GM21515 (cell line): ENCODE measurements around the gene ATF4.
"Not testable (repeated sequence)": the region's sequence is repeated elsewhere in the genome, so short reads cannot be mapped to it uniquely, and the experiment has no call there.

Experiments
- ATAC-seq: cut with Tn5 transposase; IDR thresholded peaks from one replicate; pipeline ENCODE4 v1.9.1; 2021; ENCODE audit not compliant: unreplicated experiment

Gene ATF4

GRCh38 chr22:39489094-39490068 lies 31.0 kb upstream of the ATF4 start:
- ATAC-seq, result no peak

- ATAC-seq, result no peak
These were observed 30.1 kb upstream of the ATF4 start for GRCh38 chr22:39490135-39490798.

DNA sequence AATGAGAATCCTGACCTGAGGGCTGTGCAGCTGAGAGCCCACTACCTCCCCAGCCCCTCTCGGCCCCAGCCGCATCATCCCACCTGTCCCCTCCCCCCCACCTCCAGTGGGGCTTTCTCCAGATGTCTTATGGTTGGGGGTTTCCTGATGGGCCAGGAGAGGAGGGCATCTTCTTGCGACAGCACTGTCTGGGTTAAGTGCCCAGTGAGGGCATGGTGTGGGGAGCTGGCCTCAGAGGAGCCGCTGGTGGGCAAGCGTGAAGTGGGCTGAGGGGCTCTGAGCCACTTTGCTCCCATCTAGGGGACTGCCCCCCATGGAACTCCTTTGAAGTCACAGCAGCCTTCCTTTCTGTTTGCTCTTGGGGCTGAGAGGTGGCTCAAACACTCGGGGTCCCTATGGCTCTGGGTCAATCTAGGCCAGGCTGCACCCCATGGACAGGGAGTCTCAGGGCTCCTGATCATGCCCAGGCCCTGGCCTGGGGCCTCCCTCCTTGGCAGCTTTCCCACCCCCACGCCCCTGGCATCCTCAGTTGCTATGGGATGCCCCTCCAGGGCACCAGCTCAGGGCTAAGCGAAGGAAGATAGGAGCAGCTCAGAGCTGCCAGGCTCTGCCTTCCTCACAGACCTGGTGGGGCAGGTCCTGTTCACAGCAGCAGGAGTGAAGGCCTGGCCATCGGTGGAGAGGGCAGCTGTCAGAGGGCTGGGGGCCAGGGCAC lies 29.2 kb upstream of the ATF4 start:
- no peak for ATAC-seq

DNA sequence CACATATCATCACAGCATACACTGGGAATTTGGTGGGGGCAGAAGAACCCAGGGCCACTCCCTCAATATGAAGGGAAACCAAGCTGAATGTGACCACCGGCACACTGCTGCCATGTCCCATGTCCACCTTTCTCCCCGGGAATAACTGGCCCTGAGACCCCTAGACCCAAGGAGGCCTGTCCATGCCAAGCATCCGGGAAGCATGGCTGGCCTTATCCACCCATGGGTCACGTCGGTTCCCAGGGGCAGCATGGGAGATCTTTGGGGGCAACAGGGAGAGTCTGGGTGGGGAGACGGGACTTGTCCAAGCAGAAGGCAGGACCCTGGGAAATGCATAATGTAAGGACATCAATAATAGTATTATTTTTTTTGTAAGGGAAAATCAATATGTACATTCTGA lies 28.7 kb upstream of the ATF4 start:
- no peak for ATAC-seq

DNA sequence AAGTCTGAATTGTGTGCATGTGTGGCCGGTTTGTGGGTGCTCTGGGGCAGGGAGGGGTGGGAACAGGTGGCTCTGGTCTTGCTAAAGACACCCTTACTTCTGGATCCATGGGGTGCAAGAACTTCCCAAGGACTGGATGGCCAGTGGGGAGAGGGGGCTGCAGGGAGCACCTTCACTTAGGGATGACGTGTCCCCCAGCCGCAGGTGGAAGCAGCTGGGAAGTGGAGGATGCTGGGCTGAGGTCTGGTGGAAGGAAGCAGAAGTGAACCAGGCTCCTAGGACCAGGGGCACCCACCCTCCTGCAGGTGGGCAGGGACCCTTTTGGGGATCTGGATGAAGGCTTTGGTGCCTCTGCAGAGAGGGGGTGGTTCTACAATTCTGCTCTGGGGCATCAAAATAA lies 28.2 kb upstream of the ATF4 start:
- ATAC-seq, result no peak

GRCh38 chr22:39493759-39494158 lies 26.6 kb upstream of the ATF4 start:
- no peak for ATAC-seq

DNA sequence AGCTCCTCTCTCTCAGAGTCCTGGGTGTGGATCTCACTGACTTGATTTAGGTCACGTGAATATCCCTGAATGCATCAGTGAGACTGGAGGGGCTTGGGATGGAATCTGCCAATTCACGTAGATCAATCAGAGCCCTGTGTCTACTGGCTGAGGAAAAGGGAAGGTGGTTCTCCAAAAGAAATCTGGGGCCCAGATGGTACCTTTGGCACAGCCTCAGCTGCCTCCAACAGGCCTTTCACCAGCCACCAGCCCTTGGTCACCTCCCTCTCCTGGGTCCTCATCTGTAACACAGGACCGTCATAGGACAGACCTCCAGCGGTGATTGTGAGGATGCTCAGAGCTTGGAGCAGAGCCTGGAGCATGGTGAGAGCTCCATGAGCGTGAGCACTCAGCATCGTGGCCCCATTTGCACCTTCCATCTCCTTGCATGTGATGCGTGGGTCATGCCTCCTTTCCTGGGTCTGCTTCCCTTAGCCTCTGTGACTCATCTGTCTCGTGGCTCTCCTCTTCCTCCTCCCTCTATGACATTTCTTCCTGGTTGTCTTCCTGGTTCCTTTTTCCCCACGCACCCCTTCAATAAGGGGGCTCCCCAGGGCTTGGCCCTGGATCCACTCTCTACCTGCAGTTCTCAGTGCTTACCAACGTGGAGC lies 25.8 kb upstream of the ATF4 start:
- ATAC-seq, result no peak

DNA sequence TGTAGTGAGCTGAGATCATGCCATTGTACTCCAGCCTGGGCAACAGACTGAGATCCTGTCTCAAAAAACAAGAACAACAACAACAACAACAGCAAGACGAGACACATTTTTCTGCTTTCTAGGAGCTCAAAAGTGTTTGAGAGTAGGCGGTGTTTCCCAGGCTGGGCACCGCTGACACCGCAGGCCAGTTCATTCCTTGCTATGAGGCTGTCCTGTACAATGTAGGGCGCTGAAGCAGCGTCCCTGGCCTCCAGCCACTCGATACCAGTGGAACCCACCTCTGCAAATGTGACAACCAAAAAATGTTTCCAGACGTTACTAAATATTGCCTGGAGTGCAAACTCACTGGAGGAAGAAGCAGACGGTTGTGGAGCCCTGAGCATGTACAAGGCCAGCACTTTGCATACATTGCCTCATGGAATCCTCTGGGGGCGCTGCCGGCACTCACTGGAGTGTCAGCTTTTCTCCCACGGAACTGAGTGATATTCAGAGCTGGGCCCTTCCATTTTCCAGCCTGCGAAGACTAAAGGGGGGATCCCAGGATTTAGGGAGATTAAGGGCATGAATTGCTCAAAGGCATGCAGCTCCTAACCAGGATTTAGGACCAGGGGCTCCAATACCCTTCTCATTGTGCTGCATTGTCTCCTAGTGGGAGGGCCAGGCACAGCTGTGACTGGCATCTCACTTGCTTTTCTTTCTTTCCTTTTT lies 24.1 kb upstream of the ATF4 start:
- no peak for ATAC-seq

GRCh38 chr22:39497429-39497828 lies 22.9 kb upstream of the ATF4 start:
- ATAC-seq, result no peak

- no peak for ATAC-seq
These were observed 22.0 kb upstream of the ATF4 start for GRCh38 chr22:39498368-39498767.

GRCh38 chr22:39498802-39499201 lies 21.6 kb upstream of the ATF4 start:
- no peak for ATAC-seq

DNA sequence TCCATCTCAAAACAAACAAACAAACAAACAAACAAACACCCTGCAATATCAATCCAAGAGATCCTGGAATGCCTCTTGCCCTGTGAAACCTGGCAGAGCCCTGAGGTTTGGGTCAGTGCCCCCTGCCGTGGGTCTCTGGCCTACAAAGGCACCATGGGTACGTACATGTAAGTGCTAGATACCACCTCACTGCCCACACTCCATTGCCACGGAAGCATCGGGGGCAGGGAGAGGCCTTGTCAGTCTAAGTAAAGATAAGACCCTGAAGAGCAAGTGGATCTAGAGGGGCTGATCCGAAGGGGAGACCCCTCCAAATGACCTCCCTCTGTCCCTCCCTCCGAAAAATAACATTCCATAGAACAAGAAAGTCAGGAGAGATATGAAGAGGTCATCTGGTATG lies 20.3 kb upstream of the ATF4 start:
- no peak for ATAC-seq

DNA sequence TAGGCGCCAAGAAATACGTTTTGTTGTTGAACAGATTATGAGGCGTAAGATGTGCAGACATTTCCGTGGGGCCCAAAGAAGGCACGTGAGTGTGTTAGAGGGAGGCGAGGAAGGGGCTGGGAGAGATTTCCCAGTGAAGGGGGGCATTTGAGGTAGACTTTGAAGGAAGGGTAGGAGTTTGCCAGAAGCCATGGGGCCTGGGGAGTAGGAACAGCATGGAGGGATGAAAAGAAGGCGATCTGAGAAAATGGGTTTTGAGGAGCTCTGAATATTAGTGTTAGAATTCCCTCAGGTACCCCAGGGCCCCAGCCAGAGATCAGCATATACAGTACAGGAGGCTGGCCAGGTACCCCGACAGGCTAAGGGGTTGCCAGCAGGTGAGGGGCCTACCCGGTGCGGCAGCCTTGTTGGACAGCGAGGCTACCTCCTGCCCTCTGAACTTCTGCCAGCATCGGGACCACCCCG lies 18.7 kb upstream of the ATF4 start:
- no peak for ATAC-seq

DNA sequence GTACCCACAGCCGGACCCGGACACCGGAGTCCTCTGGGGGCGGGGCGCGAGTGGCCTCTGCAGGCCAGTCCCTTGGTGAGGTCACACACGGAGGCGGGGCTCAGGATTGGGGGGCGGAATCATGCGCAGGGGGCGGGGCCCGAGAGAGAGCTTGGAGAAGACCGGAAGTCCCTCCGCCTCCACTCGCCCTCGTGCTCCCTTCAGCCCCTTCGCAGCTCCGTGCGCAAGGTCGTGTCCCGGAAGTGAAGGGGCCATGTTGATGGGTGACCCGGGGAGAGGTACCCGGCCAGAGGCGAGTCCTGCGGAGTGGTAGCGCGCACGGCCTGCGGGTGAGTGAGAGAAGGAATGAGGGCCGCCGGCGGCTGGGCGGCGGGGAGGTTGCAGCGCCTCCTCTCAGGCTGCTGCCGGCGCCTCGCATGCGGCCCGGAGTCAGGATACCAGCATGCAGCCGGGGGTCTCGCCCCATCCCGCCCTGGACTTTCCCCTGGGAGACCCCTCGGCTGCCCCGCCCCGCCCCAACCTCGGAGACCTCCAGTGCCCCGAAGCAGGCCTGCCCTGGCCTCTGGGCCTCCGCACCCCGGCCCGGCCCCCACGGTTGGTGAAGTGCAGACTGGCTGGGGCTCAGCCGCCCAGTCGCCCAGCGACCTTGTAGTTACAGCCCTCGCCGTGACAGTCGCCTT lies 18.1 kb upstream of the ATF4 start, which contains the start of gene MIEF1:
Gene MIEF1 (plus strand): TSS at position 182 of the 680 bp plus-strand sequence. CDS start 9,005 bp downstream, outside the sequence.
- peak; percentile 78 for ATAC-seq

- no peak for ATAC-seq
These were observed 17.5 kb upstream of the ATF4 start for GRCh38 chr22:39502789-39503409.

DNA sequence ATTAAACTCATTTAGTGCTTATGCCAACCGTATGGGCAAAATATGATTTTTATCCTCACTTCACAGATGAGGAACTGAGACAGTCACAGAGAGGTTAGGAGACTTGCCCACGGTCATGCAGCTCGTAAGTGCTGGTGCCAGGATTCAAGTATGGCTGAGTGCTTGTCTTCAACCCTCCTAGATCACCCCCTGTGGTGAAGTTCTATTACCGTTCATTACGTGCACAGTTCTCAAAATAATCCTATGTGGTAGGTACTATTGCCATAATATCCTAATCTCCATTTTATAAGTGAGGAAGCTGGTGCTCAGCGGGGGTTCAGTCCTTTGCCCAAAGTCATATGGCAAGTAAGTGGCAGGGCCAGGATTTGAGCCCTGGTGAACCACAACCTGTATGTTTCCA lies 16.7 kb upstream of the ATF4 start:
- ATAC-seq, result no peak

GRCh38 chr22:39504071-39504470 lies 16.3 kb upstream of the ATF4 start:
- ATAC-seq, result no peak

- not testable (repeated sequence) for ATAC-seq
These were observed 13.3 kb upstream of the ATF4 start for GRCh38 chr22:39507021-39507420.

DNA sequence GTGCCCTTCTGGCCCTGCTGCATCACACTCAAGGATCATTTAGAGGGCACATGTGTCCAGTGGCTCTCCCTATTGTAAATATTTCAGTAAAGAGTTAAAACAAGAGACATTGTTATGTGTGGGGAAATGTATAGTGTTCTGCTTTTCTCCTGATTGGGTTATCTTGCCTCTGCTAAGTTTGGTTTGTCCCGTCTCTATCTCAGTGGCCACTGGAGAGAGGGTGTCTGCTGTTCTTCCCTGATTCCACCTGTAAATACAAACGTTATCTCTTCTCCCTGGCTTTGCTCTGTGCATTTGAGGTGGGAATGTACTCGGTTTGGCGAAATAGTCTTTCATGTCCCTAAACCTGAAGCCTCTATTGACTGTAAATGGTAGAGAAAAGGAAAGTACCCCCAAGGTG lies 12.0 kb upstream of the ATF4 start:
- no peak for ATAC-seq
